Measurements from ENCODE around the gene TULP1.
"Not testable (repeated sequence)": the region's sequence is repeated elsewhere in the genome, so short reads cannot be mapped to it uniquely, and the experiment has no call there.

The TULP1 gene

DNA sequence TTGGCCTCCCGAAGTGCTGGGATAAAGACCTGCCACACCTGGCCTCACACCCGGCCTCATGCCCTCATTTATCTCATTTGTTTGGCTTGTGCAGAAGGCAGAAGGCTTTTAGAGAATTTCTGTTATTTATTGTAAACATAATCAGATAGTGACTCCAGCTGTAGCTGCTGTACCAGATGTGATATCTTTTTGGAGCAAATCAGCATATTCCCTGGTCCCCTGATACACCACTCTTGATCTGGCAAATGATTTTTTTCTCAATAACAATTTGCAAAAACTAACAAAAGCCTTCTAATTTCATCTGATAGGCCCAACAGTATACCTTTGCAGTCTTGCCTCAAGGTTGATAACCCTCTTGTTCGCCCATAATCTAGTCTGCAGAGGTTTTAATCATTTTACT, 26.5 kb upstream of the TULP1 start:
- no peak for DNase-seq (ENCODE audit: extremely low read depth, low read depth)
- H3K4me3 ChIP-seq (replicated peaks; ENCODE audit: low read depth, low read length) = no peak overlapping the region
- no peak for TF ChIP-seq CTCF (IDR thresholded peaks at IDR 0.05; ENCODE audit: low read depth, low read length, missing control alignments)

DNA sequence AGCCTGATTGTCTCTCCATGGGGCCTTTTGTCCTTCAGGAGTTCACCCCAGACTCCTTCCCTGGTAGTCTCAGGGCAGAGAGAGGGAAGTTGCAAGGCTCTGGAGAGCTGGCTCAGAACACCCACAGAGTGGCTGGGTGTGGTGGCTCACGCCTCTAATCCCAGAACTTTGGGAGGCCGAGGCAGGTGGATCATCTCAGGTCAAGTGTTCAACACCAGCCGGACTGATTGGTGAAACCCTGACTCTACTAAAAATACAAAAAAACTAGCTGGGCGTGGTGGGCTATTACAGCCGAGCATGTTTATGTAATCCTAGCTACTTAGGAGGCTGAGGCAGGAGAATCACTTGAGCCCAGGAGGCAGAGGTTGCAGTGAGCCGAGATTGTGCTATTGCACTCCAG, 23.2 kb upstream of the TULP1 start:
- H3K4me3 ChIP-seq (replicated peaks; ENCODE audit: low read depth, low read length); DNase-seq (ENCODE audit: extremely low read depth, low read depth): not testable (repeated sequence)

DNA sequence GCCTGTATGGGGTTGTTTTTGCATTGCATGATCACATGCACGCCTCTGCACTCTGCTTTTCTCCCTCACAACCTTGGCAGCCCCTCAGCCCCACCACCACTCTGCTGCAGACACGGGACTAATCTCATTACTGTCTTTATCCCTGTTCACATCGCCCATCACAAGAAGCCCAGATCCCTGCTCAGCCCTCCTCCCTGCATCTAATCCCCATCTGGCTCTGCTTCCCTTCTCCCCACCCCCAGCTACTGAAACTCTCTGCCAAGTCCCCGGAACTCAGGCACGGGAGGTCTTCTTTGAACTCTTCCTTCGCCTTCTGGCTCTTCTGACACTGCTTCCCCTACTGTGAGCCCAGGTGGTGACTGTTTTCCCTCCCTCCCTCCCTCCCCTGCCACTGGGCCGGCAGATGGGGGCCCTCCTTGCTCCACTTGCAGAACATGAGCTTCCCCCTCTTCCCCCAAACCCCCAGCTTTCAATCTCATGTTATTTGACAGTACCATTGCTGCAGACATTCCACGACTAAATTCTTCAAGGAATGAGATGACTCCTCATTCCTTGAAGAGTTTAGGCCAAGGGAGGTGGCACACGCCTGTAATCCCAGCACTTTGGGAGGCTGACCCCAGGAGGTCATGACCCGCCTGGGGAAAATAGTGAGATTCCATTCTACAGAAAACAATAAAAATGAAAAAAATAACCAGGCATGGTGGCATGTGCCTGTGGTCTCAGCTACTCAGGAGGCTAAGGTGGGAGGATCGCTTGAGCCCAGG, 21.9 kb upstream of the TULP1 start:
- DNase-seq (ENCODE audit: extremely low read depth, low read depth) = no peak
- H3K4me3 ChIP-seq (replicated peaks; ENCODE audit: low read depth, low read length) = no peak overlapping the region
- no peak for TF ChIP-seq CTCF (IDR thresholded peaks at IDR 0.05; ENCODE audit: low read depth, low read length, missing control alignments)

GRCh38 chr6:35533981-35534380, 21.3 kb upstream of the TULP1 start:
- no peak overlapping the region for H3K4me3 ChIP-seq (replicated peaks; ENCODE audit: low read depth, low read length)
- no peak for TF ChIP-seq CTCF (IDR thresholded peaks at IDR 0.05; ENCODE audit: low read depth, low read length, missing control alignments)
- DNase-seq (ENCODE audit: extremely low read depth, low read depth) = no peak

DNA sequence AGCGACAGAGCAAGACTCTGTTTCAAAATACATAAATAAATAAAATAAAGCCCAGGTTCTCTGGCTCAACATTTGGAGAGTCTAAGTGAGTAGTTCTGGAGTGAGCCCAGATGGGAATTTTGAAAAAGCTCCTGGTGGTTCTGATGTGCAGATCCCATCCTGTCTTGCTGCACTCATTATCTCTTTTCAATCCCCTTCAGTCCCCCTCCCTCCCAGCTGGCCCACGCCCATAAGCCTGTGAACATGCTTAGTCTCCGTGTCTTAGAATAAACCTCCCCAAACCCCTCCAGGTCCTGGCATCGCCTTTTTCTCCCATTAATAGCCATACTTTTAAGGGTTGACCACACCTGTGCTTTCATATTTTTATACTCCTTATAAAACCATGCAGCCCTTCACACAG, 19.4 kb upstream of the TULP1 start:
- no peak for DNase-seq (ENCODE audit: extremely low read depth, low read depth)
- no peak overlapping the region for H3K4me3 ChIP-seq (replicated peaks; ENCODE audit: low read depth, low read length)
- TF ChIP-seq CTCF (IDR thresholded peaks at IDR 0.05; ENCODE audit: low read depth, low read length, missing control alignments) = no peak

DNA sequence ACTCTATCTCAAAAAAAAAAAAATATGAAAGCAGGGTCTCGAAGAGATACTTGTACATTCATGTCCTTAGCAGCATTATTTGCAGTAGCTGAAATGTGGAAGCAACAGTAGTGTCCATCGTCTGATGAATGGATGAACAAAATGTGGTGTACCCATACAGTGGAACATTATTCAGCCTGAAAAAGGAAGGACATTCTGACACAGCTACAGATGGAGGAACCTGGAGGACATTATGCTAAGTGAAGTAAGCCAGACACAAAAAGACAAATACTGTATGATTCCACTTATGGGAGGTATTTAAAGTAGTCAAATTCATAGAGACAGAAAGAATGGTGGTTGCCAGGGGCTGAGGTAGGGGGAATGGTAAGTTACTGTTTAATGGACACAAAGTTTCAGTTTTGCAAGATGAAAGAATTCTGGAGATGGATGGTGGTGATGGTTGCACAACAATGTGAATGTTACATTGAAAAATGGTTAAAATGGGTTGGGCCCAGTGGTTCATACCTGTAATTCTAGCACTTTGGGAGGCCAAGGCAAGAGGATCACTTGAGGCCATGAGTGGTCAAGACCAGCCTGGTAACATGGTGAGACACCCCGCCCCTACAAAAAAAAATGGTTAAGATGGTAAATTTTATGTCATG, 11.8 kb upstream of the TULP1 start:
- H3K4me3 ChIP-seq (replicated peaks; ENCODE audit: low read depth, low read length) = no peak overlapping the region
- DNase-seq (ENCODE audit: extremely low read depth, low read depth) = no peak
- no peak for TF ChIP-seq CTCF (IDR thresholded peaks at IDR 0.05; ENCODE audit: low read depth, low read length, missing control alignments)

DNA sequence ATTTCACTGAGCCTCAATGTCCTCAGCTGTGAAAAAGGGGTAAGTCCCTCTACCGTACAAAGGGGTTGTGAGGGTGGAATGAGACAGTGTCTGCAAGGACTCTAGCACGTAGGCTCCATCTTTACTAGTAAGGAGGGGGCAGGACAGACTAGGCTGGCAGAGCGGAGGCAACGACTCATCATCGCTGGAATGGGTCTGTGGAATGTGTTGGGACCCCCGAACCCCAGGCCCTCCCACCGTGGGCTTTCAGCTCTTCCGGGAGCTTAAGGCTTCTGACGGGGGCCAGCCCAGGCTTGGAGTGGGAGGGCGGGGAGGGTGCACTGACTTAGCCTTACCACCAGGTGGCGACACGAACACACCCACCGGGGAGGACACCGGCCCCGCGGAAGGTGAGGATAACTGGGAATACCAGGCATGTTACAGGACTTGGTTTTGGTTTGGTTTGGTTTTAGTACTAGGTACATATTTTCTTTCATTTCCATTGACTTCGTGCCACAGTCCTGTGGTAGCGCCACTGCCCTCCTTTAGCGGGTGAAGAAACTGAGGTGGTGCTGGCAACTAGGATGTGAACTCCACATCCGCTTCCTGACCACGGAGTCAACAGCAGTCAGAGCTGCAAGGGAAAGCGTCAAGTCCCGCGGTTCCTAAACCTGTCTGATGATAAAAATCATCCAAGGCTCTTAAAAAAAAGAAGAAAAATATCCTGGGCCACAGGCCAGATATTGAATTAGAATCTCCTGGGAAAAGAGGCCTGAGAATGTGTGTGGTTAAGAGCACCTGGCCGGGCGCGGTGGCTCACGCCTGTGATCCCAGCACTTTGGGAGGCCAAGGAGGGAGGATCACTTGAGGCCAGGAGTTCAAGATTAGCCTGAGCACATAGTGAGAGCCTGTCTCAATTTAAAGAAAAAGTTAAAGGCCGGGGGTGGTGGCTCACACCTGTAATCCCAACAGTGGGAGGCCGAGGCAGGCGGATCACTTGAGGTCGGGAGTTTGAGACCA, 10.3 kb upstream of the TULP1 start:
- DNase-seq (ENCODE audit: extremely low read depth, low read depth) = no peak
- peak; percentile 90 for TF ChIP-seq CTCF (IDR thresholded peaks at IDR 0.05; ENCODE audit: low read depth, low read length, missing control alignments)
- H3K4me3 ChIP-seq (replicated peaks; ENCODE audit: low read depth, low read length) = no peak overlapping the region

Data from HFF-Myc (cell line).